Liver (tissue), 9 donors: ENCODE measurements around the gene WDR7. TPM values are rescaled to one million over a fixed set of nuclear protein-coding genes. Genes with fewer than 3 reads are reported as not detected.

Experiments used
- DNase-seq: peaks from one replicate; pipeline ENCODE4 v3.0.0-alpha.2; 2017; ENCODE audit warnings: low spot score
- H3K27ac ChIP-seq, 2 donors: one replicate each; pipeline ENCODE4 v1.7.0; 2013; ENCODE audit warnings: inconsistent platforms in 2 of 2, low read length in 2 of 2, control low read depth in 1 of 2, low read depth in 1 of 2, mild to moderate bottlenecking in 1 of 2
- H3K27me3 ChIP-seq, 4 donors: one replicate each; pipeline versions ENCODE4 v1.6.1 to v1.7.0; 2013; ENCODE audit warnings: low read length in 3 of 4, inconsistent platforms in 1 of 4, mild to moderate bottlenecking in 1 of 4, moderate library complexity in 1 of 4; ENCODE audit not compliant: control insufficient read depth in 4 of 4, insufficient read depth in 4 of 4
- H3K36me3 ChIP-seq, 4 donors: one replicate each; pipeline versions ENCODE4 v1.6.1 to v1.7.0; 2013; ENCODE audit warnings: low read length in 3 of 4, mild to moderate bottlenecking in 3 of 4, low read depth in 1 of 4, moderate library complexity in 1 of 4; ENCODE audit not compliant: control insufficient read depth in 4 of 4, insufficient read depth in 3 of 4
- H3K4me1 ChIP-seq, 4 donors: one replicate each; pipeline versions ENCODE4 v1.6.1 to v1.7.0; 2013; ENCODE audit warnings: low read length in 3 of 4, mild to moderate bottlenecking in 3 of 4, moderate library complexity in 1 of 4; ENCODE audit not compliant: control insufficient read depth in 4 of 4, insufficient read depth in 4 of 4
- H3K4me3 ChIP-seq, 3 donors: one replicate each; pipeline versions ENCODE4 v1.6.1 to v1.7.0; 2013; ENCODE audit warnings: low read length in 3 of 3, control low read depth in 1 of 3, low read depth in 1 of 3, mild to moderate bottlenecking in 1 of 3
- H3K9ac ChIP-seq, 2 donors: one replicate each; pipeline ENCODE4 v1.7.0; 2013; ENCODE audit warnings: low read length in 2 of 2, mild to moderate bottlenecking in 2 of 2, moderate library complexity in 2 of 2, control low read depth in 1 of 2, low read depth in 1 of 2
- H3K9me3 ChIP-seq, 4 donors: one replicate each; pipeline versions ENCODE4 v1.6.1 to v1.7.0; 2013; ENCODE audit warnings: low read length in 3 of 4; ENCODE audit not compliant: control insufficient read depth in 4 of 4
- FOXA1 ChIP-seq: IDR thresholded peaks from 2 replicates; pipeline ENCODE4 v1.6.1; 2016; ENCODE audit warnings: antibody characterized with exemption
- FOXA2 ChIP-seq: IDR thresholded peaks from 2 replicates; pipeline ENCODE4 v1.6.1; 2016; ENCODE audit warnings: antibody characterized with exemption
- GABPA ChIP-seq, 2 donors: IDR thresholded peaks in 1 of 2; conservative IDR thresholded peaks in 1 of 2; 2 replicates each; pipeline ENCODE4 v1.6.1; 2016; ENCODE audit warnings: antibody characterized with exemption in 2 of 2, mild to moderate bottlenecking in 1 of 2, moderate library complexity in 1 of 2
- HNF4A ChIP-seq, 2 donors: conservative IDR thresholded peaks; 2 replicates each; pipeline ENCODE4 v1.6.1; 2016; ENCODE audit warnings: antibody characterized with exemption in 2 of 2, mild to moderate bottlenecking in 2 of 2
- HNF4G ChIP-seq: IDR thresholded peaks from 2 replicates; pipeline ENCODE4 v1.6.1; 2016; ENCODE audit warnings: antibody characterized with exemption
- NR2F2 ChIP-seq: IDR thresholded peaks from 2 replicates; pipeline ENCODE4 v1.6.1; 2016; ENCODE audit warnings: antibody characterized with exemption
- RAD21 ChIP-seq, 2 donors: IDR thresholded peaks; 2 replicates each; pipeline ENCODE4 v1.6.1; 2016; ENCODE audit warnings: antibody characterized with exemption in 2 of 2, mild to moderate bottlenecking in 2 of 2
- RXRA ChIP-seq, 2 donors: IDR thresholded peaks; 2 replicates each; pipeline ENCODE4 v1.6.1; 2017 to 2018; ENCODE audit warnings: antibody characterized with exemption in 2 of 2, mild to moderate bottlenecking in 1 of 2
- TAF1 ChIP-seq: conservative IDR thresholded peaks from 2 replicates; pipeline ENCODE4 v1.6.1; 2016; ENCODE audit warnings: antibody characterized with exemption, mild to moderate bottlenecking
- YY1 ChIP-seq: IDR thresholded peaks from 2 replicates; pipeline ENCODE4 v1.6.1; 2016; ENCODE audit warnings: antibody characterized with exemption, mild to moderate bottlenecking
- WGBS: extraction: QIAGEN DNeasy Blood & Tissue Kit; methylation state at CpG from one replicate; pipeline ENCODE4 v1.1.7; 2013; 5-methylcytosine and 5-hydroxymethylcytosine counted together
- polyA plus RNA-seq, 2 donors: library from polyadenylated mRNA; stranded (reverse) in 1 of 2; unstranded in 1 of 2; fragments of 200-250 nt in 1 of 2; fragments of >200 nt in 1 of 2; fragmentation: Nextera tagmentation in 1 of 2; extraction: Ambion mirVana in 1 of 2; gene quantifications; one replicate each; pipeline versions ENCODE4 v1.2.1 to v1.2.3, GENCODE V29; 2013 to 2015
- total RNA-seq, 2 donors: library from RNA; depleted of rRNA; stranded (reverse); fragments of >200 nt; gene quantifications; one replicate each; pipeline ENCODE4 v1.2.3, GENCODE V29; 2014
- TF ChIP-seq, protein P1 (sequence below): IDR thresholded peaks from 2 replicates; pipeline ENCODE4 v1.6.1; 2016; ENCODE audit warnings: antibody characterized with exemption, mild to moderate bottlenecking
- TF ChIP-seq, protein P2 (sequence below): IDR thresholded peaks from 2 replicates; pipeline ENCODE4 v1.6.1; 2016; ENCODE audit warnings: antibody characterized with exemption
- TF ChIP-seq, protein P3 (sequence below): IDR thresholded peaks from 2 replicates; pipeline ENCODE4 v1.6.1; 2016; ENCODE audit warnings: antibody characterized with exemption
- donor health status: healthy.
- donor health status: healthy.
- donor health status: healthy.
- donor health status: healthy.
- donor health status: healthy.

WDR7 gene
- total and polyA plus RNA-seq, 4 donors = 4.5 to 26.6 (median 13.2) TPM

DNA sequence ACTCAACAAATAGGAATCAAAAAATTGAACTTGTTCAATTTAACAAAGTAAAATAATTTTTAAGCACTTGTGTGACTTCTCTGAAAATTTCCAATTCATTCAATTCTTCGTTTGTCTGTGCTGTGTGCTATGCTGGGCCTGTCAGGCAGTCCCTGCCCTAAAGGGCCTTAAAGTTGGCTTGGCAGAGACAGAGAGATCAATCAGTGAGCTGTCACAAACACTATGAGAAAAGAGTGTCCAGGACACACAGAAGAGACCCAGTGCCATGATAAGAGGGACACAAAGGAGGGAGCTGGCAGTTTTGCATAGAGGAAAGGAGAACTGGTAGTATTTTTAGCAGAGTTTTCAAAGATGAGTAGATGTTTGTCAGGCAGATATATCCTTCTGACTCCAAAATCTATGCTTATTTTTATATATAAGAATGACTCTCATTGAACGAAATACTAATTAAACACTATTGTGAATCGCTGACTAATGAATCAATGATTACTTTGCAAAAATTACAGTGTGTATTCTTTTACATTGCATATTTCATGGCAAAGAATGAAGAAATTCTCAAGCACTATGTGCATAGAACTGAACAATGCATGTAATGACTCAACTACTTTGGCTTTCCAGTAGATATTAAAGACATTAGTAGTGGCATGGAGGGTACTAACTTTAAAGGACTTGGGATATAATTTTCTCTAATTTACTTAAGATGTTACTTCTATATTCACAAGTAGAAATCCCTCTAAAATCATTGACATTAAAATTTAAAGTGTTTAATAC, 302.5 kb downstream of the WDR7 start:
- Histone ChIP-seq H3K4me3 (no peak overlapping the region), H3K9me3 (no peaks in the 10 kb centered on the region), H3K36me3 (peaks cover 0 to 1% (median 0%) of the 10 kb centered on the region in 4 donors), H3K4me1 (no peaks in the 10 kb centered on the region), H3K9ac (no peak overlapping the region), H3K27me3 (no peaks in the 10 kb centered on the region), H3K27ac (no peak overlapping the region)
- DNase-seq = no peak
- TF ChIP-seq, protein P1, sequence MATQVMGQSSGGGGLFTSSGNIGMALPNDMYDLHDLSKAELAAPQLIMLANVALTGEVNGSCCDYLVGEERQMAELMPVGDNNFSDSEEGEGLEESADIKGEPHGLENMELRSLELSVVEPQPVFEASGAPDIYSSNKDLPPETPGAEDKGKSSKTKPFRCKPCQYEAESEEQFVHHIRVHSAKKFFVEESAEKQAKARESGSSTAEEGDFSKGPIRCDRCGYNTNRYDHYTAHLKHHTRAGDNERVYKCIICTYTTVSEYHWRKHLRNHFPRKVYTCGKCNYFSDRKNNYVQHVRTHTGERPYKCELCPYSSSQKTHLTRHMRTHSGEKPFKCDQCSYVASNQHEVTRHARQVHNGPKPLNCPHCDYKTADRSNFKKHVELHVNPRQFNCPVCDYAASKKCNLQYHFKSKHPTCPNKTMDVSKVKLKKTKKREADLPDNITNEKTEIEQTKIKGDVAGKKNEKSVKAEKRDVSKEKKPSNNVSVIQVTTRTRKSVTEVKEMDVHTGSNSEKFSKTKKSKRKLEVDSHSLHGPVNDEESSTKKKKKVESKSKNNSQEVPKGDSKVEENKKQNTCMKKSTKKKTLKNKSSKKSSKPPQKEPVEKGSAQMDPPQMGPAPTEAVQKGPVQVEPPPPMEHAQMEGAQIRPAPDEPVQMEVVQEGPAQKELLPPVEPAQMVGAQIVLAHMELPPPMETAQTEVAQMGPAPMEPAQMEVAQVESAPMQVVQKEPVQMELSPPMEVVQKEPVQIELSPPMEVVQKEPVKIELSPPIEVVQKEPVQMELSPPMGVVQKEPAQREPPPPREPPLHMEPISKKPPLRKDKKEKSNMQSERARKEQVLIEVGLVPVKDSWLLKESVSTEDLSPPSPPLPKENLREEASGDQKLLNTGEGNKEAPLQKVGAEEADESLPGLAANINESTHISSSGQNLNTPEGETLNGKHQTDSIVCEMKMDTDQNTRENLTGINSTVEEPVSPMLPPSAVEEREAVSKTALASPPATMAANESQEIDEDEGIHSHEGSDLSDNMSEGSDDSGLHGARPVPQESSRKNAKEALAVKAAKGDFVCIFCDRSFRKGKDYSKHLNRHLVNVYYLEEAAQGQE = no peak
- TF ChIP-seq HNF4G (no peak), HNF4A (conservative IDR thresholded peaks at IDR 0.05) (no peak), TAF1 (no peak), FOXA1 (no peak), NR2F2 (no peak), FOXA2 (no peak), RXRA (IDR thresholded peaks at IDR 0.05) (no peak), GABPA (IDR thresholded peaks at IDR 0.05 in 1 of 2, conservative IDR thresholded peaks at IDR 0.05 in 1 of 2) (no peak)
- TF ChIP-seq, protein P2, sequence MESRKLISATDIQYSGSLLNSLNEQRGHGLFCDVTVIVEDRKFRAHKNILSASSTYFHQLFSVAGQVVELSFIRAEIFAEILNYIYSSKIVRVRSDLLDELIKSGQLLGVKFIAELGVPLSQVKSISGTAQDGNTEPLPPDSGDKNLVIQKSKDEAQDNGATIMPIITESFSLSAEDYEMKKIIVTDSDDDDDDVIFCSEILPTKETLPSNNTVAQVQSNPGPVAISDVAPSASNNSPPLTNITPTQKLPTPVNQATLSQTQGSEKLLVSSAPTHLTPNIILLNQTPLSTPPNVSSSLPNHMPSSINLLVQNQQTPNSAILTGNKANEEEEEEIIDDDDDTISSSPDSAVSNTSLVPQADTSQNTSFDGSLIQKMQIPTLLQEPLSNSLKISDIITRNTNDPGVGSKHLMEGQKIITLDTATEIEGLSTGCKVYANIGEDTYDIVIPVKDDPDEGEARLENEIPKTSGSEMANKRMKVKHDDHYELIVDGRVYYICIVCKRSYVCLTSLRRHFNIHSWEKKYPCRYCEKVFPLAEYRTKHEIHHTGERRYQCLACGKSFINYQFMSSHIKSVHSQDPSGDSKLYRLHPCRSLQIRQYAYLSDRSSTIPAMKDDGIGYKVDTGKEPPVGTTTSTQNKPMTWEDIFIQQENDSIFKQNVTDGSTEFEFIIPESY = no peak
- TF ChIP-seq, protein P3, sequence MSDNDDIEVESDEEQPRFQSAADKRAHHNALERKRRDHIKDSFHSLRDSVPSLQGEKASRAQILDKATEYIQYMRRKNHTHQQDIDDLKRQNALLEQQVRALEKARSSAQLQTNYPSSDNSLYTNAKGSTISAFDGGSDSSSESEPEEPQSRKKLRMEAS = no peak
- WGBS = 96% methylated on average over 3 of the region's 3 CpGs

DNA sequence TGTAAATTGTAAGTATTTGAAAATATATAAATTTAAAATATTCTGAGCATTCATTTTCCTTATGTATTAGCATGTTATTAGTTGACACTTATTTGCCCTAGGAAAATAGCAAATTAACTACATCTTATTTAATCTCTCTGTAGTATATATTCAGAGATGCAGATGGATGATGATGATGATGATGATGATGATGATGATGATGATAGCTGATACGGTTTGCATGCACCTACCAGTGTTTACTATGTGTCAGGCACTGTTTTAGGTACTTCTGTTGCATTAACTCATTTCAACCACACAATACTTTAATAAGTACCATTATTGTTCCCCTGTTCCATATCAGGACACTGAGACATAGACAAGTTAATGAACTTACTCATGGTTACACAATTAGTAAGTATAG, 304.3 kb downstream of the WDR7 start:
- no peaks in the 10 kb centered on the region for H3K27me3 ChIP-seq
- no peak overlapping the region for H3K9ac ChIP-seq
- H3K9me3 ChIP-seq = no peaks in the 10 kb centered on the region
- H3K27ac ChIP-seq = no peak overlapping the region
- 91% methylated on average over 1 of the region's 1 CpG for WGBS
- no peak for DNase-seq
- TF ChIP-seq YY1 (no peak), RAD21 (IDR thresholded peaks at IDR 0.05) (no peak)
- no peaks in the 10 kb centered on the region for H3K4me1 ChIP-seq
- peaks cover 0 to 1% (median 0%) of the 10 kb centered on the region in 4 donors for H3K36me3 ChIP-seq
- H3K4me3 ChIP-seq = no peak overlapping the region
